DOHH2 (cell line): ENCODE measurements around the gene NPM3.

ENCODE experiments used
- H3F3A ChIP-seq: fragments of 200-600 bp; sonication (generic), shearing (Covaris generic); 2 replicates; pipeline ENCODE4 v1.6.0; 2016; ENCODE audit warnings: antibody characterized with exemption, mild to moderate bottlenecking; ENCODE audit not compliant: control insufficient read depth, insufficient read depth
- H3K27ac ChIP-seq: fragments of 200-600 bp; sonication (generic); 2 replicates; pipeline ENCODE4 v1.5.1; 2014; ENCODE audit warnings: low read depth, mild to moderate bottlenecking, low read length, moderate library complexity
- H3K27me3 ChIP-seq: fragments of 200-600 bp; sonication (generic); 2 replicates; pipeline ENCODE4 v1.6.1; 2014; ENCODE audit warnings: mild to moderate bottlenecking, low read length, mixed read lengths; ENCODE audit not compliant: control insufficient read depth
- H3K36me3 ChIP-seq: fragments of 200-600 bp; sonication (generic); 2 replicates; pipeline ENCODE4 v1.6.1; 2014; ENCODE audit warnings: mild to moderate bottlenecking, low read length, moderate library complexity, mixed read lengths; ENCODE audit not compliant: control insufficient read depth
- H3K4me1 ChIP-seq: fragments of 200-600 bp; sonication (generic); 2 replicates; pipeline ENCODE4 v1.6.1; 2014; ENCODE audit warnings: mild to moderate bottlenecking, low read length, mixed read lengths; ENCODE audit not compliant: control insufficient read depth
- H3K4me2 ChIP-seq: fragments of 200-600 bp; sonication (generic); 2 replicates; pipeline ENCODE4 v1.6.0; 2014; ENCODE audit warnings: mild to moderate bottlenecking, low read length, moderate library complexity
- H3K4me3 ChIP-seq: fragments of 200-600 bp; sonication (generic); 2 replicates; pipeline ENCODE4 v1.5.1; 2014; ENCODE audit warnings: mild to moderate bottlenecking, low read length, mixed read lengths
- H3K79me2 ChIP-seq: fragments of 200-600 bp; sonication (generic); 2 replicates; pipeline ENCODE4 v1.6.1; 2014; ENCODE audit warnings: mild to moderate bottlenecking, low read length, mixed read lengths; ENCODE audit not compliant: control insufficient read depth
- H3K9me2 ChIP-seq: fragments of 200-600 bp; sonication (generic); replicated peaks from 2 replicates; pipeline ENCODE4 v1.6.1; 2014; ENCODE audit warnings: mild to moderate bottlenecking, low read length, mixed read lengths; ENCODE audit not compliant: control insufficient read depth
- H3K9me3 ChIP-seq: fragments of 200-600 bp; sonication (generic); 2 replicates; pipeline ENCODE4 v1.6.1; 2014; ENCODE audit warnings: antibody characterized with exemption, low read length, mixed read lengths; ENCODE audit not compliant: control insufficient read depth, insufficient read depth
- H4K20me1 ChIP-seq: fragments of 200-600 bp; sonication (generic); 2 replicates; pipeline ENCODE4 v1.6.0; 2014; ENCODE audit warnings: low read depth, mild to moderate bottlenecking, antibody characterized with exemption, low read length, moderate library complexity; ENCODE audit not compliant: control insufficient read depth, insufficient read depth
- CTCF ChIP-seq: fragments of 200-600 bp; sonication (generic); IDR thresholded peaks from one replicate; pipeline ENCODE4 v1.5.1; 2014; ENCODE audit warnings: antibody characterized with exemption, mild to moderate bottlenecking, low read depth, low read length; ENCODE audit not compliant: poor library complexity, severe bottlenecking
- EZH2phosphoT487 ChIP-seq: fragments of 200-600 bp; sonication (generic); IDR thresholded peaks from 2 replicates; pipeline ENCODE4 v1.6.1; 2017; ENCODE audit warnings: borderline replicate concordance, mild to moderate bottlenecking, antibody characterized with exemption, low read length, moderate library complexity, mixed read lengths

Gene NPM3

GRCh38 chr10:101779544-101780186 is 3.6 kb downstream of the NPM3 start:
- Histone ChIP-seq H3K9me3 (no peaks in the 10 kb centered on the region), H3K4me2 (peak overlapping the region; percentile 97), H3K9me2 (no peaks in the 10 kb centered on the region), H3K36me3 (peaks cover 35% of the 10 kb centered on the region), H3K4me3 (peak overlapping the region; percentile 75), H3K27me3 (peaks cover 21% of the 10 kb centered on the region), H3K27ac (peak overlapping the region; percentile 50), H3K4me1 (peaks cover 57% of the 10 kb centered on the region), H3F3A (peaks cover 14% of the 10 kb centered on the region), H4K20me1 (no peaks in the 10 kb centered on the region), H3K79me2 (peaks cover 24% of the 10 kb centered on the region)
- TF ChIP-seq CTCF (peak; percentile 77), EZH2phosphoT487 (no peak)

GRCh38 chr10:101778781-101779543 is 4.3 kb downstream of the NPM3 start:
- Histone ChIP-seq H3K27me3 (peaks cover 28% of the 10 kb centered on the region), H3K9me2 (no peaks in the 10 kb centered on the region), H3K27ac (peak overlapping the region; percentile 50), H3F3A (peaks cover 8% of the 10 kb centered on the region), H3K4me2 (peak overlapping the region; percentile 97), H3K9me3 (no peaks in the 10 kb centered on the region), H4K20me1 (no peaks in the 10 kb centered on the region), H3K36me3 (peaks cover 28% of the 10 kb centered on the region), H3K79me2 (peaks cover 24% of the 10 kb centered on the region), H3K4me3 (peak overlapping the region; percentile 75), H3K4me1 (peaks cover 54% of the 10 kb centered on the region)
- TF ChIP-seq CTCF (no peak), EZH2phosphoT487 (0 out of 2 replicates have a peak, but pooled peaks have one; percentile 67)

GRCh38 chr10:101778151-101778780 is 5.0 kb downstream of the NPM3 start:
- Histone ChIP-seq H3K9me2 (no peaks in the 10 kb centered on the region), H4K20me1 (no peaks in the 10 kb centered on the region), H3K4me2 (peak overlapping the region; percentile 97), H3K27me3 (peaks cover 35% of the 10 kb centered on the region), H3K79me2 (peaks cover 20% of the 10 kb centered on the region), H3K9me3 (no peaks in the 10 kb centered on the region), H3K4me1 (peaks cover 48% of the 10 kb centered on the region), H3F3A (peaks cover 8% of the 10 kb centered on the region), H3K4me3 (peak overlapping the region; percentile 75), H3K36me3 (peaks cover 23% of the 10 kb centered on the region), H3K27ac (no peak overlapping the region)
- TF ChIP-seq CTCF: no peak
- TF ChIP-seq EZH2phosphoT487: no peak
